ENCODE results near the gene PLCD3. TPM values are rescaled to one million over a fixed set of nuclear protein-coding genes. Genes with fewer than 3 reads are reported as not detected.

Gene PLCD3
- total and polyA plus RNA-seq, 2 of the 13 experiments (the other 11 are each of a cell fraction or from before 2014, with no cell fraction given) = 11.3 to 39.1 TPM

DNA sequence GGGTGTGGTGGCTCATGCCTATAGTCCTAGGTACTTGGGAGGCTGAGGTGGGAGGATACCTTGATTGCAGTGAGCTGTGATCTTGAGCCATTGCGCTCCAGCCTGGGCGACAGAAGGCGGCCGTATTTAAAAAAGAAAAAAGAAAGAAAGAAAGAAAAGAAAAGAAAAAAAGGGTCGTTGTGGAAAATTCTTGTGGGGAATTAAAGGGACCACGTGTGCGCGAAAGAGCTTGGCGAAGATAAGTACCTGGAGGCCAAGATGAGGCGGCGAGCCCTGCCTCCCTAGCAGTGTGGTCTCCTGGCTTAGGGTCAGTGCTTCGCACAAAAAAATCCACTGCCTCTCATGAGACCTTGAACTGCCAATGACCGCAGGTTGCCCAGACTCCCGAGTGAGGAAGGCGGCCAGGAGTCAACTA lies 71.9 kb downstream of the PLCD3 start (continued):
- TF ChIP-seq, protein P1, sequence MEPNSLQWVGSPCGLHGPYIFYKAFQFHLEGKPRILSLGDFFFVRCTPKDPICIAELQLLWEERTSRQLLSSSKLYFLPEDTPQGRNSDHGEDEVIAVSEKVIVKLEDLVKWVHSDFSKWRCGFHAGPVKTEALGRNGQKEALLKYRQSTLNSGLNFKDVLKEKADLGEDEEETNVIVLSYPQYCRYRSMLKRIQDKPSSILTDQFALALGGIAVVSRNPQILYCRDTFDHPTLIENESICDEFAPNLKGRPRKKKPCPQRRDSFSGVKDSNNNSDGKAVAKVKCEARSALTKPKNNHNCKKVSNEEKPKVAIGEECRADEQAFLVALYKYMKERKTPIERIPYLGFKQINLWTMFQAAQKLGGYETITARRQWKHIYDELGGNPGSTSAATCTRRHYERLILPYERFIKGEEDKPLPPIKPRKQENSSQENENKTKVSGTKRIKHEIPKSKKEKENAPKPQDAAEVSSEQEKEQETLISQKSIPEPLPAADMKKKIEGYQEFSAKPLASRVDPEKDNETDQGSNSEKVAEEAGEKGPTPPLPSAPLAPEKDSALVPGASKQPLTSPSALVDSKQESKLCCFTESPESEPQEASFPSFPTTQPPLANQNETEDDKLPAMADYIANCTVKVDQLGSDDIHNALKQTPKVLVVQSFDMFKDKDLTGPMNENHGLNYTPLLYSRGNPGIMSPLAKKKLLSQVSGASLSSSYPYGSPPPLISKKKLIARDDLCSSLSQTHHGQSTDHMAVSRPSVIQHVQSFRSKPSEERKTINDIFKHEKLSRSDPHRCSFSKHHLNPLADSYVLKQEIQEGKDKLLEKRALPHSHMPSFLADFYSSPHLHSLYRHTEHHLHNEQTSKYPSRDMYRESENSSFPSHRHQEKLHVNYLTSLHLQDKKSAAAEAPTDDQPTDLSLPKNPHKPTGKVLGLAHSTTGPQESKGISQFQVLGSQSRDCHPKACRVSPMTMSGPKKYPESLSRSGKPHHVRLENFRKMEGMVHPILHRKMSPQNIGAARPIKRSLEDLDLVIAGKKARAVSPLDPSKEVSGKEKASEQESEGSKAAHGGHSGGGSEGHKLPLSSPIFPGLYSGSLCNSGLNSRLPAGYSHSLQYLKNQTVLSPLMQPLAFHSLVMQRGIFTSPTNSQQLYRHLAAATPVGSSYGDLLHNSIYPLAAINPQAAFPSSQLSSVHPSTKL (CRISPR knock-in tag; IDR thresholded peaks at IDR 0.05) = 0 out of 2 replicates have a peak, but pooled peaks have one; percentile 6
- TF ChIP-seq, protein P2, sequence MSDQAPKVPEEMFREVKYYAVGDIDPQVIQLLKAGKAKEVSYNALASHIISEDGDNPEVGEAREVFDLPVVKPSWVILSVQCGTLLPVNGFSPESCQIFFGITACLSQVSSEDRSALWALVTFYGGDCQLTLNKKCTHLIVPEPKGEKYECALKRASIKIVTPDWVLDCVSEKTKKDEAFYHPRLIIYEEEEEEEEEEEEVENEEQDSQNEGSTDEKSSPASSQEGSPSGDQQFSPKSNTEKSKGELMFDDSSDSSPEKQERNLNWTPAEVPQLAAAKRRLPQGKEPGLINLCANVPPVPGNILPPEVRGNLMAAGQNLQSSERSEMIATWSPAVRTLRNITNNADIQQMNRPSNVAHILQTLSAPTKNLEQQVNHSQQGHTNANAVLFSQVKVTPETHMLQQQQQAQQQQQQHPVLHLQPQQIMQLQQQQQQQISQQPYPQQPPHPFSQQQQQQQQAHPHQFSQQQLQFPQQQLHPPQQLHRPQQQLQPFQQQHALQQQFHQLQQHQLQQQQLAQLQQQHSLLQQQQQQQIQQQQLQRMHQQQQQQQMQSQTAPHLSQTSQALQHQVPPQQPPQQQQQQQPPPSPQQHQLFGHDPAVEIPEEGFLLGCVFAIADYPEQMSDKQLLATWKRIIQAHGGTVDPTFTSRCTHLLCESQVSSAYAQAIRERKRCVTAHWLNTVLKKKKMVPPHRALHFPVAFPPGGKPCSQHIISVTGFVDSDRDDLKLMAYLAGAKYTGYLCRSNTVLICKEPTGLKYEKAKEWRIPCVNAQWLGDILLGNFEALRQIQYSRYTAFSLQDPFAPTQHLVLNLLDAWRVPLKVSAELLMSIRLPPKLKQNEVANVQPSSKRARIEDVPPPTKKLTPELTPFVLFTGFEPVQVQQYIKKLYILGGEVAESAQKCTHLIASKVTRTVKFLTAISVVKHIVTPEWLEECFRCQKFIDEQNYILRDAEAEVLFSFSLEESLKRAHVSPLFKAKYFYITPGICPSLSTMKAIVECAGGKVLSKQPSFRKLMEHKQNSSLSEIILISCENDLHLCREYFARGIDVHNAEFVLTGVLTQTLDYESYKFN (CRISPR knock-in tag; conservative IDR thresholded peaks at IDR 0.05) = peak; percentile 30; the same call in 1 of the 2 replicates
- TF ChIP-seq PHF8 (CRISPR knock-in tag; IDR thresholded peaks at IDR 0.05) (no peak), RBFOX2 (IDR thresholded peaks at IDR 0.05; ENCODE audit: low read depth, low read length) (no peak), ZNF790 (CRISPR knock-in tag; IDR thresholded peaks at IDR 0.05; ENCODE audit: borderline replicate concordance) (no peak), RXRA (CRISPR knock-in tag; IDR thresholded peaks at IDR 0.05) (peak; percentile 79; the same call in 1 of the 2 replicates), ZNF737 (CRISPR knock-in tag; IDR thresholded peaks at IDR 0.05; ENCODE audit: borderline replicate concordance) (0 out of 2 replicates have a peak, but pooled peaks have one; percentile 85), HOXD1 (CRISPR knock-in tag; IDR thresholded peaks at IDR 0.05) (no peak; the same call in 1 of the 2 replicates), SAFB2 (CRISPR knock-in tag; IDR thresholded peaks at IDR 0.05; ENCODE audit: borderline replicate concordance, low read depth) (no peak), KLF6 (CRISPR knock-in tag; IDR thresholded peaks at IDR 0.05) (peak; percentile 15; the same call in 1 of the 2 replicates), ZNF225 (CRISPR knock-in tag; IDR thresholded peaks at IDR 0.05) (no peak)
- TF ChIP-seq, protein P3, sequence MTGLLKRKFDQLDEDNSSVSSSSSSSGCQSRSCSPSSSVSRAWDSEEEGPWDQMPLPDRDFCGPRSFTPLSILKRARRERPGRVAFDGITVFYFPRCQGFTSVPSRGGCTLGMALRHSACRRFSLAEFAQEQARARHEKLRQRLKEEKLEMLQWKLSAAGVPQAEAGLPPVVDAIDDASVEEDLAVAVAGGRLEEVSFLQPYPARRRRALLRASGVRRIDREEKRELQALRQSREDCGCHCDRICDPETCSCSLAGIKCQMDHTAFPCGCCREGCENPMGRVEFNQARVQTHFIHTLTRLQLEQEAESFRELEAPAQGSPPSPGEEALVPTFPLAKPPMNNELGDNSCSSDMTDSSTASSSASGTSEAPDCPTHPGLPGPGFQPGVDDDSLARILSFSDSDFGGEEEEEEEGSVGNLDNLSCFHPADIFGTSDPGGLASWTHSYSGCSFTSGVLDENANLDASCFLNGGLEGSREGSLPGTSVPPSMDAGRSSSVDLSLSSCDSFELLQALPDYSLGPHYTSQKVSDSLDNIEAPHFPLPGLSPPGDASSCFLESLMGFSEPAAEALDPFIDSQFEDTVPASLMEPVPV (CRISPR knock-in tag; IDR thresholded peaks at IDR 0.05) = no peak
- TF ChIP-seq, protein P4, sequence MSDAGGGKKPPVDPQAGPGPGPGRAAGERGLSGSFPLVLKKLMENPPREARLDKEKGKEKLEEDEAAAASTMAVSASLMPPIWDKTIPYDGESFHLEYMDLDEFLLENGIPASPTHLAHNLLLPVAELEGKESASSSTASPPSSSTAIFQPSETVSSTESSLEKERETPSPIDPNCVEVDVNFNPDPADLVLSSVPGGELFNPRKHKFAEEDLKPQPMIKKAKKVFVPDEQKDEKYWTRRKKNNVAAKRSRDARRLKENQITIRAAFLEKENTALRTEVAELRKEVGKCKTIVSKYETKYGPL (CRISPR knock-in tag; IDR thresholded peaks at IDR 0.05) = no peak; the same call in 1 of the 2 replicates
- TF ChIP-seq, protein P5, sequence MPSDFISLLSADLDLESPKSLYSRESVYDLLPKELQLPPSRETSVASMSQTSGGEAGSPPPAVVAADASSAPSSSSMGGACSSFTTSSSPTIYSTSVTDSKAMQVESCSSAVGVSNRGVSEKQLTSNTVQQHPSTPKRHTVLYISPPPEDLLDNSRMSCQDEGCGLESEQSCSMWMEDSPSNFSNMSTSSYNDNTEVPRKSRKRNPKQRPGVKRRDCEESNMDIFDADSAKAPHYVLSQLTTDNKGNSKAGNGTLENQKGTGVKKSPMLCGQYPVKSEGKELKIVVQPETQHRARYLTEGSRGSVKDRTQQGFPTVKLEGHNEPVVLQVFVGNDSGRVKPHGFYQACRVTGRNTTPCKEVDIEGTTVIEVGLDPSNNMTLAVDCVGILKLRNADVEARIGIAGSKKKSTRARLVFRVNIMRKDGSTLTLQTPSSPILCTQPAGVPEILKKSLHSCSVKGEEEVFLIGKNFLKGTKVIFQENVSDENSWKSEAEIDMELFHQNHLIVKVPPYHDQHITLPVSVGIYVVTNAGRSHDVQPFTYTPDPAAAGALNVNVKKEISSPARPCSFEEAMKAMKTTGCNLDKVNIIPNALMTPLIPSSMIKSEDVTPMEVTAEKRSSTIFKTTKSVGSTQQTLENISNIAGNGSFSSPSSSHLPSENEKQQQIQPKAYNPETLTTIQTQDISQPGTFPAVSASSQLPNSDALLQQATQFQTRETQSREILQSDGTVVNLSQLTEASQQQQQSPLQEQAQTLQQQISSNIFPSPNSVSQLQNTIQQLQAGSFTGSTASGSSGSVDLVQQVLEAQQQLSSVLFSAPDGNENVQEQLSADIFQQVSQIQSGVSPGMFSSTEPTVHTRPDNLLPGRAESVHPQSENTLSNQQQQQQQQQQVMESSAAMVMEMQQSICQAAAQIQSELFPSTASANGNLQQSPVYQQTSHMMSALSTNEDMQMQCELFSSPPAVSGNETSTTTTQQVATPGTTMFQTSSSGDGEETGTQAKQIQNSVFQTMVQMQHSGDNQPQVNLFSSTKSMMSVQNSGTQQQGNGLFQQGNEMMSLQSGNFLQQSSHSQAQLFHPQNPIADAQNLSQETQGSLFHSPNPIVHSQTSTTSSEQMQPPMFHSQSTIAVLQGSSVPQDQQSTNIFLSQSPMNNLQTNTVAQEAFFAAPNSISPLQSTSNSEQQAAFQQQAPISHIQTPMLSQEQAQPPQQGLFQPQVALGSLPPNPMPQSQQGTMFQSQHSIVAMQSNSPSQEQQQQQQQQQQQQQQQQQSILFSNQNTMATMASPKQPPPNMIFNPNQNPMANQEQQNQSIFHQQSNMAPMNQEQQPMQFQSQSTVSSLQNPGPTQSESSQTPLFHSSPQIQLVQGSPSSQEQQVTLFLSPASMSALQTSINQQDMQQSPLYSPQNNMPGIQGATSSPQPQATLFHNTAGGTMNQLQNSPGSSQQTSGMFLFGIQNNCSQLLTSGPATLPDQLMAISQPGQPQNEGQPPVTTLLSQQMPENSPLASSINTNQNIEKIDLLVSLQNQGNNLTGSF (CRISPR knock-in tag; IDR thresholded peaks at IDR 0.05) = peak; percentile 91; the same call in 1 of the 2 replicates
